ENCODE measurements around the gene PKLR. TPM values are rescaled to one million over a fixed set of nuclear protein-coding genes. Genes with fewer than 3 reads are reported as not detected.

The PKLR gene
- total RNA-seq, 1 experiment from 2014 or later: not detected

GRCh38 chr1:155308493-155309422 is 7.5 kb upstream of the PKLR start, which contains the start of gene FDPS:
Gene FDPS, plus strand, starts transcription at chr1:155308866. Its CDS starts 924 bp downstream, at chr1:155309790.
- ChIA-PET POLR2A (interaction anchor here (0.5 to 1.0 kb wide), 5 partner anchors 8 to 904 kb away, joined by 3 to 4 read pairs (median 3); partner anchors contain the start of gene CLK2), CTCF (interaction anchor here (0.6 to 1.9 kb wide), 7 partner anchors 14 to 57 kb away, joined by 3 to 10 read pairs (median 4); partner anchors contain the start of genes CLK2, ENTREP3 and SCAMP3)
- H3K4me1 Mint-ChIP-seq (ENCODE audit: low read depth, unreplicated experiment): peaks cover 12% of the 10 kb centered on the region
- H3K36me3 ChIP-seq (ENCODE audit: control insufficient read depth, insufficient read depth, low read length): peaks cover 7% of the 10 kb centered on the region
- H3K4me1 ChIP-seq: peaks cover 12% of the 10 kb centered on the region; the same call in 1 of the 2 replicates
- peak within 1 kb of the TSS; percentile 77 for H3K4me3 ChIP-seq (ENCODE audit: low read depth, low read length)
- peak within 1 kb of the TSS; percentile 96 for H3K4me3 Mint-ChIP-seq (ENCODE audit: unreplicated experiment)
- BruUV-seq (replicated peaks): TSS peak; percentile 91
- H3K9me3 Mint-ChIP-seq (ENCODE audit: unreplicated experiment): no peaks in the 10 kb centered on the region
- H3K27me3 ChIP-seq (replicated peaks; ENCODE audit: control insufficient read depth, insufficient read depth, low read length): no peaks in the 10 kb centered on the region
- H3K27ac Mint-ChIP-seq (ENCODE audit: unreplicated experiment): peak within 1 kb of the TSS; percentile 99
- intact Hi-C loops (cut with micrococcal nuclease; ENCODE audit: unreplicated experiment): loop anchor here (1.0 kb wide), 3 partner anchors 15 to 53 kb away; partner anchors contain the start of gene ENTREP3
- TF ChIP-seq, protein P1, sequence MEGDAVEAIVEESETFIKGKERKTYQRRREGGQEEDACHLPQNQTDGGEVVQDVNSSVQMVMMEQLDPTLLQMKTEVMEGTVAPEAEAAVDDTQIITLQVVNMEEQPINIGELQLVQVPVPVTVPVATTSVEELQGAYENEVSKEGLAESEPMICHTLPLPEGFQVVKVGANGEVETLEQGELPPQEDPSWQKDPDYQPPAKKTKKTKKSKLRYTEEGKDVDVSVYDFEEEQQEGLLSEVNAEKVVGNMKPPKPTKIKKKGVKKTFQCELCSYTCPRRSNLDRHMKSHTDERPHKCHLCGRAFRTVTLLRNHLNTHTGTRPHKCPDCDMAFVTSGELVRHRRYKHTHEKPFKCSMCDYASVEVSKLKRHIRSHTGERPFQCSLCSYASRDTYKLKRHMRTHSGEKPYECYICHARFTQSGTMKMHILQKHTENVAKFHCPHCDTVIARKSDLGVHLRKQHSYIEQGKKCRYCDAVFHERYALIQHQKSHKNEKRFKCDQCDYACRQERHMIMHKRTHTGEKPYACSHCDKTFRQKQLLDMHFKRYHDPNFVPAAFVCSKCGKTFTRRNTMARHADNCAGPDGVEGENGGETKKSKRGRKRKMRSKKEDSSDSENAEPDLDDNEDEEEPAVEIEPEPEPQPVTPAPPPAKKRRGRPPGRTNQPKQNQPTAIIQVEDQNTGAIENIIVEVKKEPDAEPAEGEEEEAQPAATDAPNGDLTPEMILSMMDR (IDR thresholded peaks at IDR 0.05; ENCODE audit: insufficient read depth in 1 of 2, low read depth in 1 of 2, low read length in 1 of 2, severe bottlenecking in 1 of 2, unreplicated experiment in 1 of 2): no peak
- H3K27me3 Mint-ChIP-seq (ENCODE audit: insufficient read depth, unreplicated experiment): no peaks in the 10 kb centered on the region
- peak; percentile 97 to 99 for DNase-seq
- H3K36me3 Mint-ChIP-seq (ENCODE audit: insufficient read depth, unreplicated experiment): peaks cover 58% of the 10 kb centered on the region
- no peaks in the 10 kb centered on the region for H3K9me3 ChIP-seq

GRCh38 chr1:155307247-155307740 is 6.1 kb upstream of the PKLR start:
- peak overlapping the region; percentile 19 for H3K27ac Mint-ChIP-seq (ENCODE audit: unreplicated experiment)
- ChIA-PET CTCF (interaction anchor here (0.7 to 1.9 kb wide), 6 partner anchors 16 to 1503 kb away, joined by 4 to 10 read pairs (median 7); partner anchors contain the start of gene CLK2), POLR2A (no interaction called here)
- peaks cover 12% of the 10 kb centered on the region for H3K4me1 Mint-ChIP-seq (ENCODE audit: low read depth, unreplicated experiment)
- TF ChIP-seq, protein P1 (IDR thresholded peaks at IDR 0.05; ENCODE audit: insufficient read depth in 1 of 2, low read depth in 1 of 2, low read length in 1 of 2, severe bottlenecking in 1 of 2, unreplicated experiment in 1 of 2): peak in 1 of 2 experiments; percentile 24
- Histone ChIP-seq H3K4me1 (peaks cover 12% of the 10 kb centered on the region; the same call in 1 of the 2 replicates), H3K27me3 (replicated peaks; ENCODE audit: control insufficient read depth, insufficient read depth, low read length) (no peaks in the 10 kb centered on the region), H3K36me3 (ENCODE audit: control insufficient read depth, insufficient read depth, low read length) (peaks cover 3% of the 10 kb centered on the region), H3K4me3 (ENCODE audit: low read depth, low read length) (no peak overlapping the region), H3K9me3 (no peaks in the 10 kb centered on the region)
- no peak overlapping the region for H3K4me3 Mint-ChIP-seq (ENCODE audit: unreplicated experiment)
- peak in 1 of 2 experiments; percentile 58 for DNase-seq
- no TSS peak for BruUV-seq (replicated peaks)
- H3K9me3 Mint-ChIP-seq (ENCODE audit: unreplicated experiment): no peaks in the 10 kb centered on the region
- no peaks in the 10 kb centered on the region for H3K27me3 Mint-ChIP-seq (ENCODE audit: insufficient read depth, unreplicated experiment)
- intact Hi-C loops (cut with micrococcal nuclease; ENCODE audit: unreplicated experiment): no loop called here
- peaks cover 44% of the 10 kb centered on the region for H3K36me3 Mint-ChIP-seq (ENCODE audit: insufficient read depth, unreplicated experiment)

- Mint-ChIP-seq H3K27me3 (ENCODE audit: insufficient read depth, unreplicated experiment) (no peaks in the 10 kb centered on the region), H3K4me1 (ENCODE audit: low read depth, unreplicated experiment) (peaks cover 12% of the 10 kb centered on the region), H3K36me3 (ENCODE audit: insufficient read depth, unreplicated experiment) (peaks cover 30% of the 10 kb centered on the region), H3K4me3 (ENCODE audit: unreplicated experiment) (no peak overlapping the region), H3K9me3 (ENCODE audit: unreplicated experiment) (no peaks in the 10 kb centered on the region), H3K27ac (ENCODE audit: unreplicated experiment) (no peak overlapping the region)
- POLR2A ChIA-PET: no interaction called here
- no peaks in the 10 kb centered on the region for H3K9me3 ChIP-seq
- peaks cover 12% of the 10 kb centered on the region; the same call in 1 of the 2 replicates for H3K4me1 ChIP-seq
- no peaks in the 10 kb centered on the region for H3K27me3 ChIP-seq (replicated peaks; ENCODE audit: control insufficient read depth, insufficient read depth, low read length)
- TF ChIP-seq, protein P1 (IDR thresholded peaks at IDR 0.05; ENCODE audit: insufficient read depth in 1 of 2, low read depth in 1 of 2, low read length in 1 of 2, severe bottlenecking in 1 of 2, unreplicated experiment in 1 of 2): no peak
- H3K4me3 ChIP-seq (ENCODE audit: low read depth, low read length): no peak overlapping the region
- no TSS peak for BruUV-seq (replicated peaks)
- no peak for DNase-seq
- 0 out of 2 replicates have a peak, but pooled peaks cover 2% of the 10 kb centered on the region for H3K36me3 ChIP-seq (ENCODE audit: control insufficient read depth, insufficient read depth, low read length)
- CTCF ChIA-PET: interaction anchor here (1.4 kb wide), 1 partner anchor 55 kb away, joined by 8 read pairs; no protein-coding TSS in a partner anchor
- intact Hi-C loops (cut with micrococcal nuclease; ENCODE audit: unreplicated experiment): no loop called here
These were observed 4.7 kb upstream of the PKLR start for GRCh38 chr1:155305881-155306391.

Data from Caco-2 (cell line).